NCI-H2227 (cell line): Measurements from ENCODE around the gene FAM53B.
A peak's percentile ranks its signal among the peaks of the same experiment; 100 is the strongest.
"Not testable (repeated sequence)": the region's sequence is repeated elsewhere in the genome, so short reads cannot be mapped to it uniquely, and the experiment has no call there.

Experiments used
- DNase-seq: peaks from one replicate; lab custom pipeline; 2025; ENCODE audit not compliant: unreplicated experiment; lab: John Stamatoyannopoulos, UW

The FAM53B gene, protein sequence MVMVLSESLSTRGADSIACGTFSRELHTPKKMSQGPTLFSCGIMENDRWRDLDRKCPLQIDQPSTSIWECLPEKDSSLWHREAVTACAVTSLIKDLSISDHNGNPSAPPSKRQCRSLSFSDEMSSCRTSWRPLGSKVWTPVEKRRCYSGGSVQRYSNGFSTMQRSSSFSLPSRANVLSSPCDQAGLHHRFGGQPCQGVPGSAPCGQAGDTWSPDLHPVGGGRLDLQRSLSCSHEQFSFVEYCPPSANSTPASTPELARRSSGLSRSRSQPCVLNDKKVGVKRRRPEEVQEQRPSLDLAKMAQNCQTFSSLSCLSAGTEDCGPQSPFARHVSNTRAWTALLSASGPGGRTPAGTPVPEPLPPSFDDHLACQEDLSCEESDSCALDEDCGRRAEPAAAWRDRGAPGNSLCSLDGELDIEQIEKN

GRCh38 chr10:124744102-124745050 lies at the start of gene FAM53B:
Gene FAM53B, minus strand, starts transcription at chr10:124744378. Its CDS starts 37,665 bp downstream, at chr10:124706713.
- peak; percentile 86 for DNase-seq

- no peak for DNase-seq
Observed at GRCh38 chr10:124792998-124793352, 48.8 kb upstream of the FAM53B start.

DNA sequence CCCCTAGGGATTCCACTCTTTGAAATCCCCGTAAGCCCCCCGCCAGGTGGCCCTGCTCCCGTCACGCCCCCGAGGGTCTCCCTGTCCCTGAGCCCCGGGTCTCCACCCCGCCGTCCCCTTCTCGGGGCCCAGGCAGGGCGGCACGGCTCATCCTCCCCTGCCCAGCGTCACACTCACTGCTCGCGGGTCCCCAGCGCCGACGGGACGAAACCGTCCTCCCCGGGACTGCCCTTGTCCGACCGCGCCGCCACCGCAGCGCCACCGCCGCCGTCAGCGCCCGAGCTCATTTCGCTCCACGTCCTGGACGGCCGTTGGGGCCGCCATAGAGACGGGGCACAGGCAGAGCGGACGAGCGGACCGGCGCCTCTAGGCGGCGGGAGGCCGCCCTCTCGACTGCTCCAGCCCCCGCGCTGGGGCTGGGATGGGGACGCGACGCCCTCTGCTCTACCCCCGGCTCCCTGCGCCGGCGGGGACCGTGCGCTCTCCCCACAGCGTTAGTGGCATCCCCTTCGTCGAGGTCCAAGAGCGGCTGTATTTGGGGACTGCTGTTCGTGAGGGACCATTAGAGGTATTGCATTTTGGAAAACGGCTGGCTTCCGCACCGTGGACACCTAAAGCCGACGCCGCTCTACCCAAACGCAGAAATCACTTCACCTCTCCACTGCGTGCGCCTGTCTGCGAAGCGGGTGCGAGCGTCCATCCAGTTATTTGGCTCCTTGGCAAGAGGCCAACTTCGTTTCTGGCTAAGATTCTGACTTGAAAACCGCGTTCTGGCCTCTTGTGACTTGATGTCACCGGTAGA lies 47.6 kb upstream of the FAM53B start, which contains the start of gene EEF1AKMT2:
TSS of gene EEF1AKMT2 (minus strand) at position 341 of the 802 bp plus-strand sequence. CDS start at position 287, 54 bp downstream.
- peak; percentile 90 for DNase-seq

DNA sequence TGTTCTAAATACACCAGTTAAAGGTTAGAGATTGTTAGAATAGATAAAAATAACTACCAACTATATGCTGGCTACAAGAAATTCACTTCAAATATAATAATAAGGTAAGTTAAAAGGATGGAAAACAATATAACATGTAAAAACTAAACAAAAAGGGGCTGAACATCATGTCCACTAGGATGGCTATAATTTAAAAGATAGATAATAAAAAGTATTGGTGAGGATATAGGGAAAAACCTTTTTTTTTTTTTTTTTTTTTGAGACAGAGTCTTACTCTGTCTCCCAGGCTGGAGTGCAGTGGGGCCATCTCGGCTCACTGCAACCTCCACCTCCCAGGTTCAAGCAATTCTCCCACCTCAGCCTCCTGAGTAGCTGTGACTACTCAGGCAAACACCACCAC lies 38.7 kb upstream of the FAM53B start:
- DNase-seq: not testable (repeated sequence)

DNA sequence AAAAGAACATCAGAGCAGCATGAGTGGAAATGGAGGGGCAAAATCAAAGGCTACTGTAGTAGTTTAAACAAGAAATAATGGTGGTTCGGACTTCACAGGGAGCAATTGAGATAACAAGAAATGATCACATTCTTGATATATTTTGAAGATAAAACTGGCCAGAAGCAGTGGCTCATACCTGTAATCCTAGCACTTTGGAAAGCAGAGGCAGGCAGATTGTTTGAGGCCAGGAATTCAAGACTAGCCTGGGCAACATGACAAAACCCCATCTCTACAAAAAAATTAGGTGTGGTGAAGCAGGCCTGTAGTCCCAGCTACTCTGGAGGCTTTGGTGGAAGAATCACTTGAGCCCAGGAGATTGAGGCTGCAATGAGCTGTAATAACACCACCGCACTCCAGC lies 24.6 kb upstream of the FAM53B start:
- DNase-seq: no peak

GRCh38 chr10:124765256-124765655 lies 21.1 kb upstream of the FAM53B start:
- no peak for DNase-seq

GRCh38 chr10:124763267-124763666 lies 19.1 kb upstream of the FAM53B start:
- no peak for DNase-seq

DNA sequence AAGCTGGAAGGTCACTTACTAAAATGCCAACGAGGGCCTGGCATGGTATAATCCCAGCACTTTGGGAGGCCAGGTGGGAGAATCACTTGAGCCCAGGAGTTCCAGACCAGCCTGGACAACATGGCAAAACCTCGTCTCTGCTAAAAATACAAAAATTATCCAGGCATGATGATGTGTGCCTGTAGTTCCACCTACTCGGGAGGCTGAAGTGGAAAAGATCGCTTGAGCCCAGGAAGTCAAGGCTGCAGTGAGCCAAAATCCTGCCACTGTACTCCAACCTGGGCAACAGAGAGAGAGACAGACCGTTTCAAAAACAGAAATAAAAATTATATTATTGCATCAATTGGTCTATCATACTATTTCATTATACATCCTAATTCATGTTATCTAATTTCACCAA lies 18.1 kb upstream of the FAM53B start:
- no peak for DNase-seq

DNA sequence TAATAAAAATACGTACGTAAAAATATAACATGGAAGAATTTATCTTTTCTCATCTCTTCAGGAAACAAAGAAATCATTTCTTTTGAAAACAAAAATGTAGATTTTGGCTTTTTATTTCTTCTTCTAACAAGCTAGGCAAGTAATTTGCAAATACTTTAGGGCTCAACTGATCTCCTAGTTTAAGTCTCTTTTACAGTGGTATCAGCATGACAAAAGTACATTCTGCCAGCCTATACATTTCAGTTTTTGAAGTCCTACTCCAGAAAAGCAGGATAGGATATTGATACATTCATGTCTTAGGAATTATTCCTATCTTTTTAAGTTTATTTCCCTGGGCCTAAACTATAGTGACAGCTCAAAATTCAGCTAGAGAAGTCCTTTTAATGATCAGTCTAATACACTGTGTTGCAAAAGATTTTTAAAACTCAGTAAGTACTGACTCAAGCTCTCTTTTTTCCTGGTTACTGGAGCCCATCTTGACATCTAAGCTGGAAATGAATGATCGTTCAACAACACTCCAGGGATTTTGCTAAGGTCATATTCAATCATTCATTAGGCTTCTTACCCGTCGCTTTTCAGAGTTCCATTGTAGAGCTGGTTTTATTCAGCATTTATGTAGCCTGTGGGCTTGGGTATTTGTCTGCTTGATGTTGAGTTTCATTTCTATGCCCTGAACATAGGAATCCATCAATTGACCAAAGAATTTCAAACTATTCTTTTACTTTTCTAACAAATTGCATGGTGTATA lies 12.2 kb upstream of the FAM53B start:
- DNase-seq: no peak

- DNase-seq: no peak
Observed at GRCh38 chr10:124755581-124755980, 11.4 kb upstream of the FAM53B start.

DNA sequence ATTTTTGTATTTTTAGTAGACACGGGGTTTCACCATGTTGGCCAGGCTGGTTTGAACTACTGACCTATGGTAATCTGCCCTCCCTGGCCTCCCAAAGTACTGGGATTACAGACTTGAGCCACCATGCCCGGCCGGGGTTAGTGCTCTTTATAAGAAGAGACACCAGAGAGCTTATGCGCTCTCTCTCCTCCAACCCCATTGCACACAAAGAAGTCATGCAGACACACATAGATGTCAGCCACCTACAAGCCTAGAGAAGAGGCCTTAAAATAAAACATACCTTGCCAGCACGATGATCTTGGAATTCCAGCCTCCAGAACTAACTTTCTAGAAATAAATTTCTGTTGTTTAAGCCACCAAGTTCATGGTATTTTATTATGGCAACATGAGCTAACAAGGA lies 10.0 kb upstream of the FAM53B start:
- DNase-seq: no peak

DNA sequence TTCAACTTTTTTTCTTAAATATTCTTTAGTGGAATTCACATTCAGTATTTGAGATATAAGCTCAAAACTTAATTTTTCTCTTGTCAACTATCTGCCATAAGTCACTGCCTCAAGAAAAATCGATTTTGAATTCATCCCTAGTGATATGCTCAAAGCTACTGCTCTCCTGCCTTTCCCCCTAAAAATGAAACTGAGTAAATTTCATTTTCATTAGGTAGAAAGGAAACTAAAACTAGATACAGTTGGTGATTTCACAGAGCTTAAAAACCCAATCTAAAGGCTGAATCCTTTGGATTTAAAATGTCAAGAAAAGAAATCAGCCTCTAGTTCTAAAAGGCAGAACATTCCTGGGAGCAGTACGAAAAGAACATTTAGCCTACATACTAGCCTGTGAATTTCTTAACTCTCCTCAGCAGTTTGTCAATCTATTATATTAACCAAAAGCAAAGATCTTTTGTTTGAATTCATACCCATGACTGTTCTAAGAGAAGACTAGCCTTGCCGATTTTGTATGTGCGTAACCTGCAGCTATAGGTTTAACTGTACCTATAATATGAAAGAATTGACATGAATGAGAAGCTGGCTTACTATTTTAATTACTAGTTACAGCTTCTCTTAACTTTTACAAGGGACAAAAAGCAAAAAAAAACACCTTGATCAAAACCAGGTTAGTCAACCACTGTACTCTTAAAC lies 4.9 kb upstream of the FAM53B start:
- no peak for DNase-seq

DNA sequence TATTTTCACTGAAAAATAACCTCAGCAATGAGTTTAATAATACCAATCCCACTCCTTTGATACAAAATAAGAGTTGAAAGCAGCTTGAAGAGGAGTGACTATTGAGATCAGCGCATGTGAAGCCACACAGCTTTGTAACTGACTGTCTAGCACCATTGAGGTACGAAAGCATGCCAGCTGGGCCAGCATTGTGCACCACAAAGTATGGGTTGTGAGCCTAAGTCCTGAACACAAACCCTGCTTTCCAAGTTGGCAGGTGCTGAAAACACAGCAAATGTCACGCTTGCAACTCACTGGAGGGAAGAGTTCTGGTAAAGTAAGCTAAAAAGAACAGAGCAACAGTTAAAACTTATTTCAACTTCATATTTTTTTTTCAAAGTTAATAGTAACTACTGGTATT lies 4.0 kb upstream of the FAM53B start:
- DNase-seq: no peak

DNA sequence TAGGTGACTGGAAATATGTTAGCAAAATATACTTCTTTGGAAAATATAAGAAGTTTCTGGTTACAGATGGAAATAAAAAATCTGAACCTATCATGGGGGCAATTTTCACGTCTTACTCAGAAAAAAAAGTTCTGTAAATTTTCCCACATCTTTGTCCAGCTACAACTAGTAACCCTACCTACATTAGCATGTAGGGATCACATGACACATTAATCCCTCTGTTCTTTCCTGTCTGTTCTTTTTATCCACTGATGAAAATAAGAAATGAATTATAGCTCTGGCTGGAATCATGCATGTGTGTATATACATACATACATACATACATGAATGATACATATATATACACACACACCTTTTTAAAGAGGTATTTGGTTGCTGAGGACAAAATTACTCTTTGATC lies 3.6 kb upstream of the FAM53B start:
- no peak for DNase-seq

DNA sequence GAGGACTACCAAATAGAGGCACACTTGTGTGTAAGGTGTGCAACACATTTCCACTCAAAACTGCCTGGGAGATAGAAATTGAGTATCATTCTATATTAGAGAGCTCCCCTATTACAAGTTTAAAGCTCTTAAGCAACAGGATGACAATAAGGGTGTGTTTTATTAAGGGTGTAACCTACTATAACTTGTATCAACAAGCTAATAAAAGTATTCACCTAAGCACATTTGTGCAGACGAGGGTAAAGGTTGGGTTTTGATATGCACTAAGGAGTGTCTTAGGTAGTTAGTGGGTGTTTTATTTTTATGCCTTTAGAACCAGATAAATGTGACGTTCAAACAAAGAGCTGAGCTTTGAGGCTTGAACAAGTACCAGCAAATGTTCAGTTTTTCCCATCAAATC lies 2.8 kb upstream of the FAM53B start:
- DNase-seq: no peak

GRCh38 chr10:124746447-124746846 lies 2.3 kb upstream of the FAM53B start:
- DNase-seq: not testable (repeated sequence)

- peak; percentile 25 for DNase-seq
Observed at GRCh38 chr10:124745673-124746072, 1.5 kb upstream of the FAM53B start.

GRCh38 chr10:124745252-124745651 lies 1.1 kb upstream of the FAM53B start:
- DNase-seq: no peak

DNA sequence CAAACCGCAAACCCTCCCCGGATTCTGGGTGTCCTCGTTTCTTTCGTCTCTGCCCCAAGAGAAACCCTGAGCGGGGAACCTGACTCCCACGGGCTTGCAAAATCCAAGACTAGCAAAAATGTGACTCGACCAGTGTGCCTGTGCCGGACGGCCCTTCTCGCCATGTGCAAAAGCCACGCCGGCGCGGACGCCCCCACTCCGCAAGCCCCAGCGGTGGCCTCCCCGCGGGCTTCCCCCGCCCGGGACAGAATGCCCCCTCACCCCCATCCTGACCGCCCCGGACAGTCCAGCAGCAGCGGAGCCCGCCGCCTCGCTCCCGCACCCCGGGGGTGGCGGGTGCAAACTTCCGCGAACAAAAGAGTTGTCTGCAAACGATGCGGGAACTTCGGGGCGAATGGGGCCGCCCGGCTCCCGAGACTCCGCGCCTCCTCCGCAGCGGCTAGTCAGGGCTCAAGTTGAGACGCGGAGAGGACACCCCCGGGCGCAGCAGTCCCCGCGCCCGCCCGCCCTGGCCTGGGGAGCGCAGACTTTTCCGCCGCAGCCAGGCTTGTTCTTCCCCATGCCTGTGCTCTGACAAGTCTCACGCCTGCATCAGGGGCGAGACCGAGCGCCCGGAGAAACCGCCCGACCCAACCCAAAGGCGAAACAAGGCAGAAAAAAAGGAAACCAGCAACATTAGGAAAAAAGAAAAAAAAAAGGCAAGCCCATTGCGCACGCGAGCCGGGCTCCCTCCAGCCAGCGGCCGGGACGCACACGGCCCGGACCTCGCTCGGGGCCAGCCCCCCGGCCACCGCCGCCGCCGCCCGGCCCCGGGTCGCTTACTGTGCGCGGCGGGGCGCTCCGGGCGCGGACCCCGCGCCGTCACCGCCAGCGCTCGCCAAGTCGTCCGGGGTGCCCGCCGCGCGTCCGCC lies 732 bp downstream of the FAM53B start:
- peak; percentile 28 for DNase-seq
